Left ventricle myocardium inferior (tissue), 1 donor: ENCODE measurements around the gene ARSH. TPM values are rescaled to one million over a fixed set of nuclear protein-coding genes. Genes with fewer than 3 reads are reported as not detected.

Source experiments
- DNase-seq: peaks from one replicate; pipeline ENCODE4 v3.0.0-alpha.2; 2020
- H3K27ac ChIP-seq: fragments of 200-600 bp; replicated peaks from 2 replicates; pipeline ENCODE4 v1.8.0; 2021
- H3K27me3 ChIP-seq: fragments of 200-600 bp; 2 replicates; pipeline ENCODE4 v1.8.0; 2021; ENCODE audit warnings: low read depth
- H3K36me3 ChIP-seq: fragments of 200-600 bp; 2 replicates; pipeline ENCODE4 v1.8.0; 2021
- H3K4me1 ChIP-seq: fragments of 200-600 bp; 2 replicates; pipeline ENCODE4 v1.8.0; 2021
- H3K4me3 ChIP-seq: fragments of 200-600 bp; 2 replicates; pipeline ENCODE4 v1.8.0; 2021; ENCODE audit warnings: mild to moderate bottlenecking, moderate library complexity
- H3K9me3 ChIP-seq: fragments of 200-600 bp; replicated peaks from 2 replicates; pipeline ENCODE4 v1.8.0; 2021
- CTCF ChIP-seq: fragments of 200-600 bp; IDR thresholded peaks from 2 replicates; pipeline ENCODE4 v1.8.0; 2021; ENCODE audit warnings: antibody characterized with exemption, mild to moderate bottlenecking, borderline replicate concordance
- intact Hi-C: fragments of 100-400 bp; cut with micrococcal nuclease; formaldehyde crosslinking; loops from one replicate; pipeline ENCODE4 v1.11.0; 2022
- total RNA-seq: library from RNA; stranded (reverse); fragmentation: NEBNext Ultra II Directional; extraction: Animal tissue kit (Norgen Biotek cat#: 25700); gene quantifications from one replicate; pipeline ENCODE4 v1.2.1, GENCODE V29; 2021
- donor health status: DM: no; HTN: yes; CAD: no; lungs with severe emphysema.

ARSH gene
- total RNA-seq, 1 donor from 2014 or later = not detected

- Histone ChIP-seq H3K9me3 (no peaks in the 10 kb centered on the region), H3K4me3 (no peak overlapping the region), H3K4me1 (peaks cover 9% of the 10 kb centered on the region), H3K27me3 (no peaks in the 10 kb centered on the region), H3K27ac (no peak overlapping the region), H3K36me3 (no peaks in the 10 kb centered on the region)
- DNase-seq = no peak
- intact Hi-C loops = no loop called here
- TF ChIP-seq CTCF = no peak
Measured at GRCh38 chrX:2965965-2966364, 40.4 kb upstream of the ARSH start.

GRCh38 chrX:2967012-2967411, 39.3 kb upstream of the ARSH start:
- DNase-seq = no peak
- H3K9me3 ChIP-seq = no peaks in the 10 kb centered on the region
- H3K27ac ChIP-seq = no peak overlapping the region
- no peak overlapping the region for H3K4me3 ChIP-seq
- TF ChIP-seq CTCF = no peak
- intact Hi-C loops = no loop called here
- H3K36me3 ChIP-seq = no peaks in the 10 kb centered on the region
- H3K4me1 ChIP-seq = peaks cover 9% of the 10 kb centered on the region
- no peaks in the 10 kb centered on the region for H3K27me3 ChIP-seq

- no peak overlapping the region for H3K27ac ChIP-seq
- DNase-seq = no peak
- no peaks in the 10 kb centered on the region for H3K9me3 ChIP-seq
- no peaks in the 10 kb centered on the region for H3K27me3 ChIP-seq
- TF ChIP-seq CTCF = no peak
- peaks cover 9% of the 10 kb centered on the region for H3K4me1 ChIP-seq
- intact Hi-C loops = no loop called here
- H3K4me3 ChIP-seq = peak overlapping the region; percentile 41
- no peaks in the 10 kb centered on the region for H3K36me3 ChIP-seq
Measured at GRCh38 chrX:2967584-2967983, 38.8 kb upstream of the ARSH start.

- Histone ChIP-seq H3K4me3 (peak overlapping the region; percentile 41), H3K4me1 (peaks cover 9% of the 10 kb centered on the region), H3K27me3 (no peaks in the 10 kb centered on the region), H3K9me3 (no peaks in the 10 kb centered on the region), H3K27ac (no peak overlapping the region), H3K36me3 (no peaks in the 10 kb centered on the region)
- intact Hi-C loops = no loop called here
- DNase-seq = no peak
- TF ChIP-seq CTCF = no peak
Measured at GRCh38 chrX:2967998-2968909, 38.1 kb upstream of the ARSH start.

- Histone ChIP-seq H3K27me3 (no peaks in the 10 kb centered on the region), H3K27ac (no peak overlapping the region), H3K9me3 (no peaks in the 10 kb centered on the region), H3K4me1 (peaks cover 9% of the 10 kb centered on the region), H3K36me3 (no peaks in the 10 kb centered on the region), H3K4me3 (no peak overlapping the region)
- no peak for TF ChIP-seq CTCF
- intact Hi-C loops = no loop called here
- DNase-seq = no peak
Measured at GRCh38 chrX:2969021-2969420, 37.3 kb upstream of the ARSH start.
